Fibroblast of skin of back (primary cell): Measurements from ENCODE around the gene DUSP16.
"Not testable (repeated sequence)": the region's sequence is repeated elsewhere in the genome, so short reads cannot be mapped to it uniquely, and the experiment has no call there.

Experiments
- DNase-seq: peaks from one replicate; pipeline ENCODE4 v3.0.0-alpha.2; 2013

Gene DUSP16

DNA sequence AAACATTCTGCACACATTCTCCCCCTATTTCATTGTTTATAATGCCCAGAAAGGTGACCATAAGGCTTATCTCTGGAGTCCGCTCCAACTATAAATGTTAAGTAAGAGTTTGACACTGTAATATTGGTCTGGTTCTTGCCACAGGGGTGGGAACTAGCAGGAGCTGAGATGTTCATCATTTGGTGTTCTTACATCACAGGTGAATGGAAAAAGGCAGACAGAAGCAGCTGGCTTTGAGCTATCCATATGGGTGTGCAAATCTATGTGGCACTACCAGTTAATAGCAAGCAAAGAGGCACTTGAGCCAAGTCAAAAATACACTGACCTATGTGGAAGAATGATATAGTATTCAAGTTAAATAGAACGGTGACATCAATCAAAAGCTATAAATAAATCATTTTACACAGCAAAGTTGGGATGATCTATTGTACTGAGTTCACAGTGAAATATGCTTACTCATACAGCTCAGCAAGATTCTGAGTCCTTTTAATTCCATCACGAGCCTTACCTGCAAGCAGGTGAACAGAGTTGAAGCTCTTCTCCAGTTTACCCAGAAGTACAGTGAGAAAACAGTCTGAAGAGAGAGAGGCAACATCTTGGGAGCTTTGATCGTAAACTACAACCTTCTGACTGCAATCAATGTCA lies 43.2 kb downstream of the DUSP16 start:
- DNase-seq: no peak

DNA sequence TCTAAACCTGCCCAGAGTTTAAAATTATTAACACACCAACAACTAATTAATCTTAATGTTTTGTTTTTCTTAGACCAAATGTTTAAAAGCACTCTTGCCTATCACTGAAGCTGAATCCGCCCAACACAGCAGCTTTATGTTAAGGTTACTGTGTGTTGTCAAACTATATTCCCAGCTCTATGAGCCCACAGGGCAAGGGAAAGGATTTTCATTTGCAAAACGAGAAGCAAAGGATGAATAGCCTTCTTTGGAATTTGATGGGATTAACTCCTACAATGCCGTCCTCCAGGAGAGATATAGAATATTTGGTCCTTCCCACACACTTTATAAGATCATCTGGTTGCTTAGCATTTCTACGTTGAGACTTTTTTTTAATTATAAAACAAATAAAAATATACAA lies 43.7 kb downstream of the DUSP16 start:
- DNase-seq: peak; percentile 27

DNA sequence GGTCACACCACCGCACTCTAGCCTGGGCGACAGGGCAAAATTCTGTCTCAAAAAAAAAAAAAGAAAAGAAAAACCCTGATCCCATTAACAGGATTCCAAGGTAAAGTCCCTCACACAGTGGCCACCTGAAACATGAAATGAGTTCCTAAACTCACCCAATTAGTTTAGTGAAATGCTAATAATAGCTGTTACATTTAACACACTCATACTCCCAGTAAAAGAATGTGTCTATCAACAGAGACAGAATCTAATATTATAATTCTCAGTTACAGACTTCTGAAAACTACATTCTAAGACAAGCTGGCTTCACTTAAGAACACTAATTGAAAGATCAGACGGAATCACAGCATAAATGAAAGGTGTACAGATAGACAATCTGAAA lies 44.2 kb downstream of the DUSP16 start:
- DNase-seq: no peak

DNA sequence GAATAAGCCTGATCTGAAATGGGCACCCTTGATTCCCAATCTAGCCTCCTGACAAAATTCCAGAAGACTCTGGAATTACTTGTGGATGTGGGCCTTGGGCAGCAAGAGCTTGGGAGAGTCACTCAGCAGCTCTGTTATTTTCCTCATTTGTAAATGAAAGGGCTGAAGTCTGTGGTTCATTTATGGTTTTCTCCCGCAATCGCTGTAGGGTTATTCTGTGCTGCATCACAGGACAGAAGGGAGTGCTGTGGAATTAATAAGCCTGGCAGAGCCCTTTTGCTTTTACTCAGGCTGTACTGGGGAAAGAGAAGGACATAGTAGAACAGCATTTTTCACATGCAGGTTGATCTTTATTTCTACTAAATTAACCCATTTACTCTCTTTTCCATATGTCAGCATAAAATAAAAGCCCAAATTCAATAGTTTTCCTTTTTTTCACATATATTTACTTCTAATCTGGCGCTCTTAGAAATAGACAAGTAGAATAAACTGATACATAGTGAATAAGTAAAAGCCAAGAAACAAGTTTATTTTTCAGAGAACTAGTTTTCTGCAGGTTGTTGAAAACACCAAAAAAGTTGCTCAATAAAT lies 49.2 kb downstream of the DUSP16 start:
- no peak for DNase-seq

DNA sequence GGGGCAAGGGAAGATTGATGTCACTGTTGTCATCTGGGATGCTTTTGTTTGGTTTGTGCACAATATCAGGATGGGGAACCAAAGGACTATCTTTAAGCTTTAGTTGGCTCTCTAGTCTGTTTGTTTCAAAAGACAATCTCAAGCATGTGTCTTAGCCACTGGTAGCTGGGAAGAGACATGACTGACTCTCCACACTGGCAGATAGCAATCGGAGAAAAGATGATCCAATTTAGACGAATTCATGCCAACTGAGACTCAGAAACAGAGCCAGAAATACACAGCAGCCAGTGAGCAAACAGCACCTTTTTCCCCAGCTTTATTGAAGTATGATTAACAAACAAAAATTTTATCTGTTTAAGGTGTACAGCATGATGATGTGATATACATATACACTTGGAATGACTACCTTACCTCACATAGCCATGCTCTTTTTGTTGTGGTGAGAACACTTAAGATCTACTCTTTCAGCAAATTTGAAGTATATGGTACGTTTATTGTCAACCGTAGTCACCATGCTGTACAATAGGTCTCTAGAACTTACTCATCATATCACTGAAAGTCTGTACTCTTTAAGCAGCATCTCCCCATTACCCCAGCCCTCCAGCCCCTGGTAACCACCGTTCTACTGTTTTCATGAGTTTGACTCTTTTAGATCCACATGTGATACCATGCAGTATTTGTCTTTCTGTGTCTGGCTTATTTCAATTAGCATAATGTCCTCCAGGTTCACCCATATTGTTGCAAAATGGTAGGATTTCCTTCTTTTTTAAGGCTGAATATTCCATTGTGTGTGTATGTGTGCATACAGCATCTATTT lies 50.6 kb downstream of the DUSP16 start:
- no peak for DNase-seq

DNA sequence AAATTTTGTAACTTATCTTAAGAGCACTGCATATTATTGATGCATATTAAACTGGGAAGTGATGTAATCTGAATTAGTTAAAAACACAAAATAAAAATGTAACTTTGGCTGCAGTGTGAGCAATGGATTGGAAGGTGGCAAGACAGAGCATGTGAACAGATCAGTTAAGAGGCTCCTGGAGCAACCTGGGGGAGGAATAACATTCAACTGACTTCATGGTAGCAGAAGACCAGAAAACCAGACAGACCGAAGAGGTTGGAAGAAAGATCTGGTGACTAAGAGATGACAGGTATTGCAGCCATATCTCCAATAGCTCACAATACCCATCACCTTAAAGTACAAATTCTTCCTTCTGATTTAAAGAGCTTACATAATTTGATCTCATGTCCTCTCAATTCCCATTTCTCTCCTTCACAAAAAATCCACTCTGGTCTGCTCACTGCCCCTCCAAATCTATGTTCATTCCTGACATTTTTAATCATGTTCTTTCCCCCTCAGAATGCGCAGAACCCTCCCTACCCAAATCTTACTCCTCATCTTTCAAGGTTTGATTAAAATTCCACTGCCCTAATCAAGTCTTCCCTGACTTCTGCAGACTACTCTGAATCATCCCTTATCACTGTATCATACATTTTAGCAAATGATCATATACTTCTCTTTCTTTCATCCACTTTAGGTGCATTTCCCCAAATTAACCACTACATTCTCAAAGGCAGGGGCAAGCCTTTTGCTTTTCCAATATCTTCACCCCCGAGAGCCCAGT lies 51.5 kb downstream of the DUSP16 start:
- DNase-seq: no peak

DNA sequence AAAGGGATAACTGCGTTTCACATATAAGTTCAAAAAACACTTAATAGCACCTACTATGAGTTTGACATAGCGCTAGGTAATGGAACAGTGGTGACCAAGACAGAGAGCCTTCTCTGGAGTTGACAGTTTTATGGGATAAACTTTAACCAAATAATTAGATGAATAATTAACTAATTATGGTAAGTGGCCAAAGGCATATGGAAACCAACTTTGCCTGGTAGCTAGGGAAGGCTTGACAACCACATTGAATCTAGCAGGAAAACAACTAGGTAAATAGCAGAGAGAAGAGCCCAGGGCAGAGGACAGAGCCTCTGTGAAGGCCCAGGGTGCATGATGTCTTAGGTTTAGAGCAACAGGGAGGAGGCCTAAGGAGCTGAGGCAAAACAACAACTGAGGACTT lies 52.1 kb downstream of the DUSP16 start:
- DNase-seq: no peak

DNA sequence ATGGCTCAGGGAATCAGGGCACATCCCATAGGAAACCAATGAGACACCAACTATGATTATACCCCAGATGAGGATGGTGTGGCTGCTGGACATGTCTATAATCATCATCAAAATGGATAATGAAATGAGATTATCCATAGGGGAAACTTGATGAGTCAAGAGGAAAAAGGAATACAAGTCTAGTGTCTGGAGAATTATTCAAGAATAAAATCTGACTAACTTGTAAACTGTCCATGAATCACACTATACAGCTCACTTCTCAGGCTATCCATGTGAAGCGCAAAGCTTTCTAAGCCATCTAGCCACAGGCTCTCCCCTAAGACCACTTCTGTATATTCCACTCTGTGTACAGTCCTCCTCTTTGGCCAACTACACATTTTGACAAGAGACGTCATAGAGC lies 52.5 kb downstream of the DUSP16 start:
- peak; percentile 77 for DNase-seq

DNA sequence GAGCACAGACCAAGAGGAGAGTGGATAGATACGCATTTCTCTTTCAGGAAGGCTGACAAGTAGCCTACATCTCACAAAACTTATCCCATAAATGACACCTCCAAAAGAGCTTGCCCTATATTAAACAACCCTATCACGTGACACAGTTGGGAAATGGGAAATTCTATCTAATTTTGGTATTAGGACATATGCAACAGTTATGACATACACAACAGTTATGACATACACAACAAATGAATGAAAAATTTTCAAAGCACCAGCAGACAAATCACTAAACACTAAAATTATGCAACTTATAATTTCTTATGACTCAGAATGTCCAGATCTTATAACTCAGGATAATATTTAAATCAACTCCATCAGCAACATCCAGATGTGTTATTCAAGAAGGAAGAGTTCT lies 54.1 kb downstream of the DUSP16 start:
- DNase-seq: no peak

DNA sequence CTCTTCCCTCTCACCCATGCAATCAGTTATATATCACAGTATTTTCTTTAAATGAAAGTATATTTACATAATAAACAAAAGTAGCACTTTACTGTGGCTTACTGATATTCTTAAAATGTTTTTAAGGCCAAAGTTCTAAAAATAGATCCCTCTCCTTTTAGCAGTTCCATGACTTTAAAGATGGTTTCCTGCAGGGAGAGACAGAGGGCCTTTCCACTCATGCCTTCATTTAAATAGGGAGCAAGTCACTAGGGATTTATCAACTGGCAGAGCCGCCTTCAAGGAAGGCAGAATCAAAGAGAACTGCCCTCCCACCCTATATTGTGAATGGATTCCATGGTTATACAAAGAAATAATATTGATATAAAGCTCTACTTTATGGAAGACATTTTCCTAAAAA lies 55.5 kb downstream of the DUSP16 start:
- peak; percentile 54 for DNase-seq

DNA sequence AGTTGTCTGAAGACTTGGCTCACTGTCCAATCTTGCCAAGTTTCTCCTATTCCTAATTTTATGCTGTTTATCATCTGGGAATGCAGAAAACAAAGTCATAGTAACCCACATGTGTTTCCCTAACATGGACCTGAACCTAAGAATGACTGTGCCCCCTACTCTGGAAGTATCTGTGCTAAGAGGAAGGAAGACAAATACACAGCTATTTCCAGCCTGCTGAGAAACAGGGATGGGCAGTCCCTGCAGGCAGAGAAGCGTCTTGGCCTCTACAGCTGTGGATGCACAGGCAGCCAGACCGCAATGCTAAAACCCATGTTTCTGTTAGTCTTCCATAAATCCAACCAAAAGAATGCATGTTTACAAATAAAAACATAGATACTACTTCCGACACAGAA lies 56.2 kb downstream of the DUSP16 start:
- DNase-seq: peak; percentile 37

DNA sequence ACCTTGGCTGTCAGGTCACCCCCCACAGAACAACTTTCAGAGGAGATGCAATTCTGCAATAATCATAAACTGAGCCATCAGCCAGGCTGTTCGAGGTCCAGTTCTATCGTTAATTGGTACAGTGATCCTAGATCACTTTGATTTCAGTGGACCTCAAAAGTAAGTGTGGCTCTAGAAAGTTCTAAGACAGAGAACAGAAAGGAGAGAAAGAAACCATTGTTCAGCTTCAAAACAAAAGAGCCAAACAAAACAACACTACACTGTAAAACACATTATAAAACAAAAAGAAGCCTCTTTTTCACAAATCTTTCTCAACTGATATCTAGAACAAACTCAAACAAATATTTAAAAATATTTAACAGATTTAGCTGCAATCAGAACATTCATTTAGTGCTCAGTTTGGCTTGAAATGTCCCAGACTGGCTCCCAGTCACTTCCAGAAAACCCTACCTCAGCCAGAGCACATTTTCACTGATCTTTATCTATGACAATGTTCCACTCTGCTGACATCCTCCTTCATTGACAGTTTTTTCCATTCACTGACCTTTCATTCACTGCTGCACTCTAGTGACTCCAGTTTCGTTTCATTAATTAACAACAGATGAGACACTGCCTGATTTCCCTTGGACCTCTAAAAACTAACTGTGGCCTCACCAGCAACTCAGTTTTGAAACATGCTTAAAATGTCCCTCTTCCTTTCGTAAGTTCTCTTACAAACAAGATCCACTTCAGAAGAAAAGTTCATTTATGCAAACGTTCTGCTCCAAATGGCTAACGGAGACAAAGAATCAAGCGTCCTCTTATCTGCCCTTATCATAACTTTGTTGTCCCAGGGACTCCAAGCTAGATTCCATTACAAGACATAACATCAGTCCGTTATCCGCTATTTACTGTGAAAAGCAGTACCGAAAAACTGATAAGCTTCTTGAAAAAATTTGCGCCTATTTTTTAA lies 56.8 kb downstream of the DUSP16 start:
- peak; percentile 75 for DNase-seq

DNA sequence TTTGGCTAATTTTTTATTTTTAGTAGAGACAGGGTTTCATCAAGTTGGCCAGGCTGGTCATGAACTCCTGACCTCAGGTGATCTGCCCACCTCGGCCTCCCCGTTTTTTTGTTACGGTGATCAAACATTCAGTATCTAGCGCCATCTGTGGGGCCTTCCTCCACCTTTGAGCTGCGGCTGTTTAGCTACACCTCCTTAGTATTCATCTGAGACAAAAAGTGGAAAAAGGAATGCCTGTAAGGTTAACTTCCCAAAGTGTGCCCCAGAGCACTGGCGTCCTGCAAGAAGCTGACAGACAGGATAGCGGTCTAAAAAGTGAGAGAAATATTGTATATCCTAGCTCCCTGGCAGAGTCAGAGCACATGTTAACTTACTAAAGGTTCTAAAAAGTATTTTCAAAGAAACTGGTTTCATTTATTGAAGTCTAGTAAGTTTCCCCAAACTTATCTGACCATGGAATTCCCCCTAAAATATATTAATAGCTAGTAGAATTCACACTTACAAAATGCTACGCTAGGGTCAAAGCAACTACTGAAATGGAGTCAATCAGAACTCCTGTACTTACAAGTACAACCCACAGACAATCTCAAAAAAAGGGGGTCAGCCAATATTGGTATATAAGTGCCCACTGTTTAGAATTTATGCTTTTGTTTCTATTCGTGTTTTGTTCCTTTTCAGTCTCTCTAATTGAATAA lies 59.1 kb downstream of the DUSP16 start:
- DNase-seq: no peak

DNA sequence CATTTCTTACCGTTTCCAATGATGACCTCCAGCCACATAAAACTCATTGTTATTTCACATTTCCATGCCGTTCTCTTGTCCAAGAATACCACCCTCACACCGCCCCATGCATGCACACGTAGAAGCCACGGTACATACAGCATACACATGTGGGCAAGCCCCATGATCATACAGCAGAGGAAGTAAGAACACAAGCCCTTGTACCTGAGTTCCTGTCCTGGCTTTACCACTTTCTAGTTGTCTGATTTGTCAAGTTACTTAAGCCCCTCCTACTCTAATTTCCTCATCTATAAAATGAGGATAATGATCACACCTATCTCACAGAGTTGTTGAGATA lies 59.9 kb downstream of the DUSP16 start:
- no peak for DNase-seq

DNA sequence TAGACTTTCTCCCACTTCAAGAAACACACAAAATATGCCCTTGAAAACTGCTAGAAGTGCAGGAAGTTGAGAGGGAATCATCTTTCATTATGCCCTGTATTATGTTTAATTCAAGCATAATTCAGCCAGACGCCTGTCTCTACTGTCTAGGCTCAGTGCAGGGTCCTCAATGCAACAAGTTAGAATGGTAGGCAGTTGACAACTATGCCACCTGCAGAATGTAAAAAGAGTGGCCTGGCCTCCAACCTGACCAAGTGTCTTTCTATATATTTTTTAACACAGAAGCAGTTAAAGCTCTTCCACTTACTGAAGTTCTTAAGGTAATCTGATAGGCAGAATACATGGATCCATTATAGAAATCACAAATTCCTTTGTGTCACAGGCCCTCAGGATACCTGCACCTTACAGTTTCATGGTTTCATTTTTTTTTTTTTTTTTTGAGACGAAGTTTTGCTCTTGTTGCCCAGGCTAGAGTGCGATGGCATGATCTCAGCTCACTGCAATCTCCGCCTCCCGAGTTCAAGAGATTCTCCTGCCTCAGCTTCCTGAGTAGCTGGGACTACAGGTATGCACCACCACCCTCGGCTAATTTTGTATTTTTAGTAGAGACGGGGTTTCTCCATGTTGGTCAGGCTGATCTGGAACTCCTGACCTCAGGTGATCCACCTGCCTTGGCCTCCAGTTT lies 60.4 kb downstream of the DUSP16 start:
- not testable (repeated sequence) for DNase-seq

DNA sequence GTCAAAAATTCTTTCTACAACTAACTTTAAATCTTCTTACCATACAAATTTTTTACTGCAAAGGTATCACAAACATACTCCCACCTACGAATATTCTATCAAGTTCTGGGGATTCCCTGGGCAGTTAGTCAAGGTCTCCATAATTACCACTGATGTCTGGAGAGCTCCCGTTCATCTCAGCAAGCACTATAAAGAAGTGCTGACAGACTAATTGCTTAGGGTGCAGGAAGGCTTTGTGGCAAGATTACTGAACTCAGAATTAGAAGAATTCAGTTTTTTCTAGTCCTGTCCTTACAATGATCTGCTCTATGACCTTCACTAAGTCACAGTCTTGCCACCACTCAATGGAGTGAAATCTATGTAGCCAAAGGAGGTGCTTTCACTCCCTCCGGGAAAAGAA lies 61.5 kb downstream of the DUSP16 start:
- no peak for DNase-seq

DNA sequence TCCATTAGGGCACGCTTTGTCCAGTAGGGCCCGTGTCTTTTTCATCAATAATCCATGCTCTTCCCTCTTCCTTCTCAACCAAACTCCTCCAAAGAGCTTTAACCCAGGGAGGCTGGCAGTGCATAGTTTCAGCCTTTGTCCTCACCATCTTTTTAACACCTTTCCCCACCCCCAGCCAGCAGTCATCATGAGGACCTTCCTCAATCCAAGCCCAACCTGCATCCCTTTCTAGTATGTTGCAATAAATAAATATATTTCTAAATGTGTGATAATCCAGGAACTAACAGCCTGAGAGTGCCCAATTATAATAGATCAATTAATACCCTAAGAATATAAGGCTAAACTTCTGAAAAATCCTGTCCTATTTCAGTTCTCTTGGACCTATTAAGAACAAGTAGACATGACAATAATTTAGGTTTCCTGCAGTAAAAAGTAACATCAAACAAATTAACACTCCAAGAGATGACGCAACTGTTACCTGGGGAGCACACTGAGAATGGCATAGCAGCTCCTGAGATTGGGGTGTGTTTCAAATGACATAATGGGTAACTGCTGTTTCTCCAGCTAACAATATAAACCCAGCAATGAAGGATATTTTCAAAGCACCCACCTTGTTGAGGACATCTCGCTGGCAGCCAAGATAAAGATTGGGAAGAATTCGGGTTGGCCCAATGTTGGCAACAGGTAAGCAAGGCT lies 62.6 kb downstream of the DUSP16 start:
- DNase-seq: no peak

DNA sequence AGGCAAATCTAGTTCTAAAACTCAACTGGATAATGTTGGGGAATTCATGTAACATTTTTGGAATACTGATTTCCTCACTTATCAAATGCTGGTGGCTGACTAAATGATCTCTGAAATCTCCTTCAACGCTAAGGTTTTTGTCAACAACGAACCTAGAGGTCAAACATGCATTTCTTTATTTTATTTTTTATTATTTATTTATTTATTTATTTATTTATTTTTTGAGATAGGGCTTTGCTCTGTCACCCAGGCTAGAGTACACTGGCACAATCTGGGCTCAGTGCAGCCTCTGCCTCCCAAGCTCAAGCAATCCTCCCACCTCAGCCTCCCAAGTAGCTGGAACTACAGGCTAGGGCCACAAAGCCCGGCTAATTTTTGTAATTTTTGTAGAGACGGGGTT lies 64.5 kb downstream of the DUSP16 start:
- DNase-seq: no peak

DNA sequence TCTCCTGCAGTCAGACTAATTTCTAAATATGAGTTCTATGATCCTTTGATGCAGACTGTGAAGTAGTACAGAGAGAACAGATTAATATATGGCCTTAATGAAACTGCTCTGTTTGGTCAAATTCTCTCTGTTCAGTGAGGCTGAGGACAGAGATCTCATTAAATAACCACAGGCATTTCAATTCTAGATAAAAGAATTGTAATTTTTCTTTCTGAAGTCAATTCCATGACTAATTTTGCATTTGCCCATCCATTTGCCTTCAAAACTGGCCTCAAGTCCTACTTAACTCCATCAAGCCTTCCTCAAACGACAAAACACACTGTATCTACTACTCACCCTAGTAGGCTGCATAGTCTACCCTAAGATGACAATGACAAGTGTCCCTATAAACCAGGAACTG lies 67.1 kb downstream of the DUSP16 start:
- no peak for DNase-seq

DNA sequence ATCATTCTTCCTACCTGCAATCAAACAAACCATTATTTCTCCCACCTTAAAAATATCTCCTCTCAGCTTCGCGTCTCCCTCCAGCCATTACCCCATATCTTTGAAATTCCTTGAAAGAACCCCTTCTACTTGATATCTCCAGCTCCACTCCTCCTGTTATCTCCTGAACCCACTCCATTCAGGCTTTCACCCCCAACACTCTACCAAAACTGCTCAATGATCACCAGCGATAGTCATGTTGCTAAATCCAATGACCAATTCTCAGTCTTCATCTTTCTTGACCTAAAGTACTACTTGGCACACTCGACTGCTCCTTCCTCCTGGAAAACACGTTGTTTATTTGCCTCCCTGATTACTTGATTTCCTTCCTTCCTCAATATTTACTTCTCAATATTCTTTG lies 70.1 kb downstream of the DUSP16 start:
- no peak for DNase-seq
